Progenitor cell of endocrine pancreas (in vitro differentiated cells): Measurements from ENCODE around the gene GABBR2. TPM values are rescaled to one million over a fixed set of nuclear protein-coding genes. Genes with fewer than 3 reads are reported as not detected.

Experiments used
- DNase-seq: peaks from one replicate; pipeline ENCODE4 v3.0.0; 2021; ENCODE audit warnings: low spot score; ENCODE audit not compliant: unreplicated experiment
- H3K27ac Mint-ChIP-seq: 2 replicates; pipeline ENCODE4 v1.8.0; 2021; ENCODE audit warnings: mild to moderate bottlenecking, moderate library complexity, mixed read lengths
- H3K27me3 Mint-ChIP-seq: 2 replicates; pipeline ENCODE4 v1.8.0; 2021; ENCODE audit warnings: mixed read lengths
- H3K36me3 Mint-ChIP-seq: 2 replicates; pipeline ENCODE4 v1.8.0; 2022; ENCODE audit warnings: mixed read lengths; ENCODE audit not compliant: insufficient read depth
- H3K4me1 Mint-ChIP-seq: 2 replicates; pipeline ENCODE4 v1.8.0; 2021; ENCODE audit warnings: low read depth, mixed read lengths
- H3K4me3 Mint-ChIP-seq: 2 replicates; pipeline ENCODE4 v1.8.0; 2021; ENCODE audit warnings: low read depth, mild to moderate bottlenecking, moderate library complexity, mixed read lengths
- H3K9me3 Mint-ChIP-seq: 2 replicates; pipeline ENCODE4 v1.8.0; 2021; ENCODE audit warnings: low read depth, mixed read lengths
- total RNA-seq: library from RNA; stranded (reverse); gene quantifications from 2 replicates; pipeline ENCODE4 v1.2.1, GENCODE V29; 2021
- TF ChIP-seq, protein P1 (sequence below): fragments of 200-600 bp; sonication (generic); IDR thresholded peaks from one replicate; pipeline ENCODE4 v1.5.0; 2021; ENCODE audit warnings: antibody characterized with exemption, mild to moderate bottlenecking; ENCODE audit not compliant: unreplicated experiment

GABBR2 gene
- total RNA-seq, 1 donor from 2014 or later, result 0.84 TPM

- H3K4me1 Mint-ChIP-seq, result peaks cover 6% of the 10 kb centered on the region
- no peaks in the 10 kb centered on the region for H3K9me3 Mint-ChIP-seq
- no peaks in the 10 kb centered on the region for H3K36me3 Mint-ChIP-seq
- DNase-seq, result no peak
- H3K27ac Mint-ChIP-seq, result no peak overlapping the region
- H3K4me3 Mint-ChIP-seq, result no peak overlapping the region
- TF ChIP-seq, protein P1, sequence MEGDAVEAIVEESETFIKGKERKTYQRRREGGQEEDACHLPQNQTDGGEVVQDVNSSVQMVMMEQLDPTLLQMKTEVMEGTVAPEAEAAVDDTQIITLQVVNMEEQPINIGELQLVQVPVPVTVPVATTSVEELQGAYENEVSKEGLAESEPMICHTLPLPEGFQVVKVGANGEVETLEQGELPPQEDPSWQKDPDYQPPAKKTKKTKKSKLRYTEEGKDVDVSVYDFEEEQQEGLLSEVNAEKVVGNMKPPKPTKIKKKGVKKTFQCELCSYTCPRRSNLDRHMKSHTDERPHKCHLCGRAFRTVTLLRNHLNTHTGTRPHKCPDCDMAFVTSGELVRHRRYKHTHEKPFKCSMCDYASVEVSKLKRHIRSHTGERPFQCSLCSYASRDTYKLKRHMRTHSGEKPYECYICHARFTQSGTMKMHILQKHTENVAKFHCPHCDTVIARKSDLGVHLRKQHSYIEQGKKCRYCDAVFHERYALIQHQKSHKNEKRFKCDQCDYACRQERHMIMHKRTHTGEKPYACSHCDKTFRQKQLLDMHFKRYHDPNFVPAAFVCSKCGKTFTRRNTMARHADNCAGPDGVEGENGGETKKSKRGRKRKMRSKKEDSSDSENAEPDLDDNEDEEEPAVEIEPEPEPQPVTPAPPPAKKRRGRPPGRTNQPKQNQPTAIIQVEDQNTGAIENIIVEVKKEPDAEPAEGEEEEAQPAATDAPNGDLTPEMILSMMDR, result no peak
- H3K27me3 Mint-ChIP-seq, result peaks cover 5% of the 10 kb centered on the region
Measured at GRCh38 chr9:98450496-98450895, 258.2 kb downstream of the GABBR2 start.

- Mint-ChIP-seq H3K36me3 (no peaks in the 10 kb centered on the region), H3K9me3 (no peaks in the 10 kb centered on the region), H3K4me1 (peaks cover 6% of the 10 kb centered on the region), H3K4me3 (no peak overlapping the region), H3K27ac (no peak overlapping the region), H3K27me3 (peaks cover 5% of the 10 kb centered on the region)
- TF ChIP-seq, protein P1, result no peak
- DNase-seq, result no peak
Measured at GRCh38 chr9:98449871-98450270, 258.9 kb downstream of the GABBR2 start.

DNA sequence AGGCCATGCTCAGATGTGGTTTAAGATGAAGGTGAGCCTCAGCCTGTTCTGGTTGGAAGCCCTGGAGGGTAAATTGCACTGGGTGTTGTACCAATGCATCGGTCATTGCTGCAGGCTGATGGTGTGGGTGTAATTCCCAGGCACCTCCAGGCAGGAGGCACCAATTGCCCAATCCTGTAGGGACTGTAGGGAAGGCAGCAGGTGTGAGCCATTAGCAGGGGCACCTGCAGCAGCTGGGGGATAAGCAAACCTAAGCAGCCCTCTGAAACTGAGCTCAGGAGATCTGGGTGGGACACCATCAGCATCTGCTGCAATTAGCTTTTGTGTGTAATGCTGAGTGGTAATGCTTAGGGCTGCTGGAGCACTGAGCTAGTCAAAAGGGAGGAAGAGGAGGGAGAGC, 263.2 kb downstream of the GABBR2 start:
- Mint-ChIP-seq H3K4me3 (no peak overlapping the region), H3K9me3 (no peaks in the 10 kb centered on the region), H3K27me3 (peaks cover 8% of the 10 kb centered on the region), H3K4me1 (peaks cover 14% of the 10 kb centered on the region), H3K36me3 (no peaks in the 10 kb centered on the region), H3K27ac (no peak overlapping the region)
- DNase-seq, result no peak
- TF ChIP-seq, protein P1, result no peak

DNA sequence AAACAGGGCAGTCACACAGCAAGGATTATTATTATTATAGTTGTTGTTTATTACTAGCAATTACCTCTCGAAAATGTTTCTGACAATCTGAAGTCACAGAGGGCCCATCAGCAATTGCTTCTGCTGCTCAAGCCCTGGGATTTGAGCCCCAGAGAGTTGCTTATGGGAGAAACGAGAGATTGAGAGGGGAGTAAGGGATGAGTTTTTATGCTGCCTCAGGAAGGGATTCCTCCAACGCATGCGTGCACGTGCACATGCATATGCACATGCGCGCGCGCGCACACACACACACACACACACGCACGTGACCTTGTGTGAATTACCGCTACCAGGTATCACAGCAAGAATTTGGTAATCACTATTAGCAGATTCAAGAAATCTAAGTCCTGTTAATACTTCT, 264.1 kb downstream of the GABBR2 start:
- DNase-seq, result no peak
- TF ChIP-seq, protein P1, result no peak
- no peak overlapping the region for H3K27ac Mint-ChIP-seq
- no peaks in the 10 kb centered on the region for H3K36me3 Mint-ChIP-seq
- peaks cover 14% of the 10 kb centered on the region for H3K4me1 Mint-ChIP-seq
- no peak overlapping the region for H3K4me3 Mint-ChIP-seq
- H3K9me3 Mint-ChIP-seq, result no peaks in the 10 kb centered on the region
- peaks cover 6% of the 10 kb centered on the region for H3K27me3 Mint-ChIP-seq

GRCh38 chr9:98442541-98442940, 266.2 kb downstream of the GABBR2 start:
- DNase-seq, result no peak
- H3K36me3 Mint-ChIP-seq, result no peaks in the 10 kb centered on the region
- H3K27ac Mint-ChIP-seq, result no peak overlapping the region
- H3K9me3 Mint-ChIP-seq, result no peaks in the 10 kb centered on the region
- H3K4me3 Mint-ChIP-seq, result no peak overlapping the region
- TF ChIP-seq, protein P1, result no peak
- H3K27me3 Mint-ChIP-seq, result peaks cover 6% of the 10 kb centered on the region
- peaks cover 14% of the 10 kb centered on the region for H3K4me1 Mint-ChIP-seq
